HepG2 (cell line): ENCODE results near the gene ASTE1. TPM values are rescaled to one million over a fixed set of nuclear protein-coding genes. Genes with fewer than 3 reads are reported as not detected.

ENCODE experiments used
- ARNTL ChIP-seq: sonication (generic); formaldehyde crosslinking; IDR thresholded peaks from 2 replicates; pipeline ENCODE4 v1.4.0; 2020; ENCODE audit warnings: mild to moderate bottlenecking, missing genetic modification reagents
- DNMT3B ChIP-seq: conservative IDR thresholded peaks from 2 replicates; pipeline ENCODE4 v1.6.1; 2016; ENCODE audit warnings: missing biosample characterization, control low read depth
- HMGXB3 ChIP-seq: sonication (generic); formaldehyde crosslinking; IDR thresholded peaks from 2 replicates; pipeline ENCODE4 v1.4.0; 2020; ENCODE audit warnings: missing genetic modification reagents, borderline replicate concordance
- KLF11 ChIP-seq: IDR thresholded peaks from 2 replicates; pipeline ENCODE4 v1.6.1; 2016; ENCODE audit warnings: missing compliant biosample characterization
- KLF9 ChIP-seq: IDR thresholded peaks from 2 replicates; pipeline ENCODE4 v1.6.1; 2016; ENCODE audit warnings: low read depth
- PHF20 ChIP-seq: sonication (generic); formaldehyde crosslinking; IDR thresholded peaks from 2 replicates; pipeline ENCODE4 v1.5.0; 2020; ENCODE audit warnings: mild to moderate bottlenecking, missing genetic modification reagents
- PHF8 ChIP-seq: sonication (generic); formaldehyde crosslinking; IDR thresholded peaks from 2 replicates; pipeline ENCODE4 v1.5.0; 2020; ENCODE audit warnings: missing genetic modification reagents
- SRSF9 ChIP-seq: fragments of 200-400 bp; formaldehyde crosslinking; IDR thresholded peaks from 2 replicates; pipeline ENCODE4 v1.6.1; 2018; ENCODE audit warnings: borderline replicate concordance, mild to moderate bottlenecking, low read depth, low read length; ENCODE audit not compliant: insufficient read depth, poor library complexity, severe bottlenecking
- STAT5B ChIP-seq: sonication (generic); formaldehyde crosslinking; IDR thresholded peaks from 2 replicates; pipeline ENCODE4 v1.4.0; 2020; ENCODE audit warnings: missing genetic modification reagents
- ZNF350 ChIP-seq: sonication (generic); formaldehyde crosslinking; IDR thresholded peaks from 2 replicates; pipeline ENCODE4 v1.4.0; 2020; ENCODE audit warnings: mild to moderate bottlenecking, low read depth, missing genetic modification reagents, borderline replicate concordance
- polyA plus RNA-seq, 8 experiments: library from polyadenylated mRNA; depleted of rRNA in 3 of 8; stranded (reverse) in 7 of 8; unstranded in 1 of 8; fragments of >200 nt; fragmentation: Illumina TruSeq in 4 of 8; extraction: Trizol in 4 of 8; gene quantifications; 2 replicates each; pipeline versions ENCODE4 v1.2.1 to v1.2.3, GENCODE V29; 2011 to 2016; ENCODE audit warnings: low read depth in 4 of 8, missing spikeins in 1 of 8, mixed read lengths in 1 of 8; ENCODE audit not compliant: insufficient read depth in 1 of 8
- total RNA-seq, 5 experiments: library from RNA; depleted of rRNA; stranded (reverse); fragments of >200 nt; fragmentation: Illumina TruSeq; extraction: Trizol; gene quantifications; 2 replicates each; pipeline ENCODE4 v1.2.3, GENCODE V29; 2016; ENCODE audit warnings: low read depth in 1 of 5
- TF ChIP-seq, protein P1 (sequence below): sonication (generic); formaldehyde crosslinking; IDR thresholded peaks from 2 replicates; pipeline ENCODE4 v1.4.0; 2020; ENCODE audit warnings: mild to moderate bottlenecking, low read depth, missing genetic modification reagents
- TF ChIP-seq, protein P2 (sequence below): sonication (generic); formaldehyde crosslinking; IDR thresholded peaks from 2 replicates; pipeline ENCODE4 v1.5.1; 2020; ENCODE audit warnings: mild to moderate bottlenecking, missing genetic modification reagents, moderate library complexity

Gene ASTE1
- total and polyA plus RNA-seq, 2 of the 13 experiments (the other 11 are each of a cell fraction or from before 2014, with no cell fraction given): 4.0 to 7.9 TPM

DNA sequence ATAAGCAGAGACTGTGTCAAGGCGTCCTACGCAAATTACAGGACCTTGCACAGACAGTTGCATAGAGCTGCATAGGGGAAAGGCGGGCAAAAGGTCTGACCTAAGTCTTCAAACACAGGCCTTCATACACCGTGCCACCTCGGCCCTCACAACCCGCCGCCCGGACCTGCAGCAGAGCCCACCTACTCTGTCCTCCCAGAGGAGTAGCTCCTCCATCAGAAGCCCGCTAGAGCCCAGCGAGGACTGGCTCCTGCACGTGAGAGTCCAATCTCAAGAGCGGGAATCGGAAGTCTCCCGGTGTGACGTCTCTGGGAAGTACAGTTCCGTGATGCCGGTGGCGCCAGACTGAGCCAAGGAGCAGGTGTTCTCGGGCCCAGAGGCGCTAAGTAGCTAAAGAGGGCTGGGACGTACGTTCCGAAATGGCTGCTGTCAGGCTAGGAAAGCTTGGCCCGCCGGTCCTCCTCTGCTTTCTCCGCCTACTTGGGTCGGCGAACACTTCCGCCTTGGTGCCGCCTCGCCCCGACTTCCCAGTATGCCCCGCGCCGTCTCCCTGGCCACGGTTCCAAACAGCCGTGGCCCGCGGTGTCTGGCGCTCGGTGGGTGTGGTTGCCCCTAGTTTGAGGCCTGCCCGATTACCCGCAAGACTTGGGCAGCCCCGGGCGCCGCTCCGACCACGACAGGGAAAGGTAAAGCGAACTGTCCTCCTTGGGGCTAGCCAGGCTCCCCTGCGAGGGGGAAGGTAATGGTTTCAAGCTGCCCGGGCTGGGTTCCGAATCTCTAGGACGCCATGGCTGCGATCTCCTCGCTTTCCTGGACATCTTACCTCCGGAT lies at the start of gene ASTE1, which contains the start of gene NEK11 (continued):
- TF ChIP-seq ZNF350 (CRISPR knock-in tag) (peak; percentile 92), STAT5B (no peak), KLF9 (peak; percentile 99), ARNTL (CRISPR knock-in tag) (peak; percentile 78; the same call in 1 of the 2 replicates), DNMT3B (CRISPR knock-in tag) (peak; percentile 53; the same call in 1 of the 2 replicates), KLF11 (CRISPR knock-in tag) (peak; percentile 4; the same call in 1 of the 2 replicates), HMGXB3 (CRISPR knock-in tag) (0 out of 2 replicates have a peak, but pooled peaks have one; percentile 36), PHF20 (CRISPR knock-in tag) (peak; percentile 87), PHF8 (CRISPR knock-in tag) (peak; percentile 86), SRSF9 (no peak)
- TF ChIP-seq, protein P1, sequence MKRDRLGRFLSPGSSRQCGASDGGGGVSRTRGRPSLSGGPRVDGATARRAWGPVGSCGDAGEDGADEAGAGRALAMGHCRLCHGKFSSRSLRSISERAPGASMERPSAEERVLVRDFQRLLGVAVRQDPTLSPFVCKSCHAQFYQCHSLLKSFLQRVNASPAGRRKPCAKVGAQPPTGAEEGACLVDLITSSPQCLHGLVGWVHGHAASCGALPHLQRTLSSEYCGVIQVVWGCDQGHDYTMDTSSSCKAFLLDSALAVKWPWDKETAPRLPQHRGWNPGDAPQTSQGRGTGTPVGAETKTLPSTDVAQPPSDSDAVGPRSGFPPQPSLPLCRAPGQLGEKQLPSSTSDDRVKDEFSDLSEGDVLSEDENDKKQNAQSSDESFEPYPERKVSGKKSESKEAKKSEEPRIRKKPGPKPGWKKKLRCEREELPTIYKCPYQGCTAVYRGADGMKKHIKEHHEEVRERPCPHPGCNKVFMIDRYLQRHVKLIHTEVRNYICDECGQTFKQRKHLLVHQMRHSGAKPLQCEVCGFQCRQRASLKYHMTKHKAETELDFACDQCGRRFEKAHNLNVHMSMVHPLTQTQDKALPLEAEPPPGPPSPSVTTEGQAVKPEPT (CRISPR knock-in tag): peak; percentile 92; the same call in 1 of the 2 replicates
- TF ChIP-seq, protein P2, sequence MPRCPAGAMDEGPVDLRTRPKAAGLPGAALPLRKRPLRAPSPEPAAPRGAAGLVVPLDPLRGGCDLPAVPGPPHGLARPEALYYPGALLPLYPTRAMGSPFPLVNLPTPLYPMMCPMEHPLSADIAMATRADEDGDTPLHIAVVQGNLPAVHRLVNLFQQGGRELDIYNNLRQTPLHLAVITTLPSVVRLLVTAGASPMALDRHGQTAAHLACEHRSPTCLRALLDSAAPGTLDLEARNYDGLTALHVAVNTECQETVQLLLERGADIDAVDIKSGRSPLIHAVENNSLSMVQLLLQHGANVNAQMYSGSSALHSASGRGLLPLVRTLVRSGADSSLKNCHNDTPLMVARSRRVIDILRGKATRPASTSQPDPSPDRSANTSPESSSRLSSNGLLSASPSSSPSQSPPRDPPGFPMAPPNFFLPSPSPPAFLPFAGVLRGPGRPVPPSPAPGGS (CRISPR knock-in tag): peak; percentile 64; the same call in 1 of the 2 replicates
